ENCODE results near the gene PIWIL4. TPM values are rescaled to one million over a fixed set of nuclear protein-coding genes. Genes with fewer than 3 reads are reported as not detected.

PIWIL4 gene
- total RNA-seq, 1 experiment from 2014 or later = 0.15 TPM

GRCh38 chr11:94664346-94664745 is 97.2 kb downstream of the PIWIL4 start:
- H3K4me2 ChIP-seq (ENCODE audit: low read length) = no peak overlapping the region

DNA sequence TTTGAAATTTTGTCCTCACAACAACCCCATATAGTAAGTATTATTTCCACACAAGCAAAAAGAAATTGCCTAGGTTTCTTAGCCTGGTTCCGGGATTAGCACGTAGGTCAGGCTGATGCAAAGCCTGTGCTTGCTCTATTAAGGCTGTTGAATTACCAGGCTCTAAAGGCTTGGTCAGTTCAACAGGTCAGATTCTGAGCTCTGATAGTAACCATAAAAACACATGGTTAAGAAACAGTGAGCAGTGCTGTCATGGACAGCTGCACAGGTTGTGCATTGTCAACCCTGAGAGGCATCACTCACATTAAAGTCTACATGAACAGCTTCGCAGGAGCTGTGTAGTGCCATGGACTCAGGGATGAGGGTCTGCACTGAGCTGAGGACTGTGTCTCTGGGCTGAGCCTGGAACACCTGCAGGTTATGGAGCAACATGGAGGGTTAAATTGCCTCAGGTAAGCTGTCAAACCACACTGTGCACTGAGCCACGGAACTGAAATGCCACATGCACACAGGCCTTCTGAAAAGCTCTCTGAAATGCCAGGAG is 98.0 kb downstream of the PIWIL4 start:
- Histone ChIP-seq H3K9ac (ENCODE audit: low read length) (no peak overlapping the region), H3F3A (ENCODE audit: low read length, unreplicated experiment) (no peaks in the 10 kb centered on the region), H3K79me2 (ENCODE audit: low read length) (no peaks in the 10 kb centered on the region), H3K4me2 (ENCODE audit: low read length) (no peak overlapping the region), H2AFZ (ENCODE audit: low read length) (no peak overlapping the region), H3K9me2 (replicated peaks; ENCODE audit: low read length) (no peaks in the 10 kb centered on the region), H3K27ac (ENCODE audit: low read length) (no peak overlapping the region), H3K4me3 (ENCODE audit: low read length) (no peak overlapping the region), H3K27me3 (ENCODE audit: low read length) (no peaks in the 10 kb centered on the region), H3K36me3 (ENCODE audit: low read depth, low read length) (no peaks in the 10 kb centered on the region), H3K4me1 (ENCODE audit: insufficient read depth, low read length) (peaks cover 33% of the 10 kb centered on the region), H4K20me1 (ENCODE audit: low read length) (no peaks in the 10 kb centered on the region), H3K9me3 (ENCODE audit: low read length) (no peaks in the 10 kb centered on the region)
- TF ChIP-seq EZH2phosphoT487 (IDR thresholded peaks at IDR 0.05; ENCODE audit: borderline replicate concordance, low read length) (no peak), CTCF (conservative IDR thresholded peaks at IDR 0.05; ENCODE audit: low read depth, low read length) (no peak), EZH2 (IDR thresholded peaks at IDR 0.05; ENCODE audit: low read length, unreplicated experiment) (no peak)
- ATAC-seq = no peak
- intact Hi-C loops (cut with micrococcal nuclease) = no loop called here
- DNase-seq = no peak
- no TSS peak for BruUV-seq (replicated peaks)
- CTCF ChIA-PET = no interaction called here
- POLR2A ChIA-PET (ENCODE audit: unreplicated experiment) = no interaction called here

More at GRCh38 chr11:94664346-94664745, 97.2 kb downstream of the PIWIL4 start:
- H3K27ac ChIP-seq (ENCODE audit: low read length) = no peak overlapping the region
- no peaks in the 10 kb centered on the region for H3K9me3 ChIP-seq (ENCODE audit: low read length)
- no peak overlapping the region for H3K4me3 ChIP-seq (ENCODE audit: low read length)
- H3K79me2 ChIP-seq (ENCODE audit: low read length) = no peaks in the 10 kb centered on the region
- peaks cover 33% of the 10 kb centered on the region for H3K4me1 ChIP-seq (ENCODE audit: insufficient read depth, low read length)
- no peak overlapping the region for H3K9ac ChIP-seq (ENCODE audit: low read length)
- H4K20me1 ChIP-seq (ENCODE audit: low read length) = no peaks in the 10 kb centered on the region
- H3K27me3 ChIP-seq (ENCODE audit: low read length) = no peaks in the 10 kb centered on the region
- ChIA-PET CTCF (no interaction called here), POLR2A (ENCODE audit: unreplicated experiment) (interaction anchor here (0.5 kb wide), 1 partner anchor 345 kb away, joined by 3 read pairs; no protein-coding TSS in a partner anchor)
- no peaks in the 10 kb centered on the region for H3K36me3 ChIP-seq (ENCODE audit: low read depth, low read length)
- intact Hi-C loops (cut with micrococcal nuclease) = loop anchor here (5.0 kb wide), 1 partner anchor 83 kb away; no protein-coding TSS in a partner anchor
- peak; percentile 47 for DNase-seq
- H3F3A ChIP-seq (ENCODE audit: low read length, unreplicated experiment) = no peaks in the 10 kb centered on the region
- no peak overlapping the region for H2AFZ ChIP-seq (ENCODE audit: low read length)
- no TSS peak for BruUV-seq (replicated peaks)
- ATAC-seq = peak; percentile 19
- TF ChIP-seq CTCF (conservative IDR thresholded peaks at IDR 0.05; ENCODE audit: low read depth, low read length) (no peak), EZH2phosphoT487 (IDR thresholded peaks at IDR 0.05; ENCODE audit: borderline replicate concordance, low read length) (no peak), EZH2 (IDR thresholded peaks at IDR 0.05; ENCODE audit: low read length, unreplicated experiment) (no peak)
- no peaks in the 10 kb centered on the region for H3K9me2 ChIP-seq (replicated peaks; ENCODE audit: low read length)
